IMR-90 (cell line): ENCODE data around the gene ARHGAP12. TPM values are rescaled to one million over a fixed set of nuclear protein-coding genes. Genes with fewer than 3 reads are reported as not detected.

Source experiments
- ATAC-seq: fragments of 200-7000 bp; cut with Tn5 transposase; 2 replicates; pipeline ENCODE4 v1.9.1; 2020; ENCODE audit warnings: low read depth, mild to moderate bottlenecking, moderate library complexity
- BruUV-seq: library from RNA; stranded (reverse); fragments of 400-500 nt; replicated peaks from 2 replicates; lab custom pipeline; 2021; lab: Mats Ljungman, UMichigan
- CTCF ChIA-PET: fragments of 300-600 bp; formaldehyde crosslinking; extraction: SDS; loops from one replicate; lab custom pipeline; 2021; ENCODE audit warnings: antibody characterized with exemption; lab: Yijun Ruan, JAX
- POLR2A ChIA-PET: fragments of 300-600 bp; sonication (Branson Sonifier 250); formaldehyde crosslinking; loops from one replicate; lab custom pipeline; 2022; ENCODE audit warnings: antibody characterized with exemption; ENCODE audit not compliant: unreplicated experiment; lab: Charles Lee
- DNase-seq: peaks from one replicate; pipeline ENCODE4 v3.0.0; 2013
- H2AFZ ChIP-seq: replicated peaks from 2 replicates; pipeline ENCODE3; 2013; ENCODE audit warnings: low read length, mild to moderate bottlenecking; ENCODE audit not compliant: poor library complexity
- H2AK5ac ChIP-seq: 2 replicates; pipeline ENCODE4 v1.6.1; 2013; ENCODE audit warnings: low read depth, low read length, inconsistent platforms
- H2AK9ac ChIP-seq: replicated peaks from 2 replicates; pipeline ENCODE3; 2013; ENCODE audit warnings: mild to moderate bottlenecking, low read depth, low read length, moderate library complexity; ENCODE audit not compliant: poor library complexity
- H2BK120ac ChIP-seq: 2 replicates; pipeline ENCODE4 v1.6.1; 2013; ENCODE audit warnings: low read depth, low read length, inconsistent platforms
- H2BK15ac ChIP-seq: 3 replicates; pipeline ENCODE4 v1.6.1; 2013; ENCODE audit warnings: low read depth, low read length, inconsistent platforms
- H2BK20ac ChIP-seq: 2 replicates; pipeline ENCODE4 v1.6.1; 2013; ENCODE audit warnings: low read depth, mild to moderate bottlenecking, inconsistent platforms, low read length, moderate library complexity
- H2BK5ac ChIP-seq: 2 replicates; pipeline ENCODE4 v1.6.1; 2013; ENCODE audit warnings: mild to moderate bottlenecking, low read depth, low read length, inconsistent platforms; ENCODE audit not compliant: poor library complexity, severe bottlenecking
- H3K14ac ChIP-seq: replicated peaks from 2 replicates; pipeline ENCODE4 v1.6.1; 2013; ENCODE audit warnings: low read depth, low read length, inconsistent platforms
- H3K18ac ChIP-seq: 2 replicates; pipeline ENCODE4 v1.6.1; 2013; ENCODE audit warnings: low read depth, low read length, control low read depth
- H3K23ac ChIP-seq: 2 replicates; pipeline ENCODE4 v1.6.1; 2013; ENCODE audit warnings: low read depth, low read length, inconsistent platforms
- H3K27ac ChIP-seq: 2 replicates; pipeline ENCODE4 v1.5.1; 2013; ENCODE audit warnings: mild to moderate bottlenecking, control low read depth, low read length; ENCODE audit not compliant: insufficient read depth
- H3K27me3 ChIP-seq: 2 replicates; pipeline ENCODE4 v1.6.1; 2013; ENCODE audit warnings: low read length; ENCODE audit not compliant: control insufficient read depth, insufficient read depth
- H3K36me3 ChIP-seq: 2 replicates; pipeline ENCODE4 v1.6.1; 2013; ENCODE audit warnings: low read length, mixed read lengths; ENCODE audit not compliant: control insufficient read depth, insufficient read depth
- H3K4ac ChIP-seq: 2 replicates; pipeline ENCODE4 v1.6.1; 2013; ENCODE audit warnings: low read depth, low read length, inconsistent platforms
- H3K4me1 ChIP-seq: 2 replicates; pipeline ENCODE4 v1.6.1; 2013; ENCODE audit warnings: low read length, mixed read lengths; ENCODE audit not compliant: control insufficient read depth, insufficient read depth
- H3K4me2 ChIP-seq: 2 replicates; pipeline ENCODE4 v1.6.1; 2013; ENCODE audit warnings: low read depth, mild to moderate bottlenecking, control low read depth, low read length, moderate library complexity
- H3K4me3 ChIP-seq: 2 replicates; pipeline ENCODE4 v1.5.1; 2013; ENCODE audit warnings: low read depth, mild to moderate bottlenecking, control low read depth, low read length, moderate library complexity; ENCODE audit not compliant: insufficient read depth
- H3K56ac ChIP-seq: 2 replicates; pipeline ENCODE4 v1.6.1; 2013; ENCODE audit warnings: low read length, inconsistent platforms; ENCODE audit not compliant: insufficient read depth; ENCODE audit errors: extremely low read depth
- H3K79me1 ChIP-seq, 2 experiments: 2 replicates each; pipeline ENCODE4 v1.6.1; 2013; ENCODE audit warnings: low read length in 2 of 2, inconsistent platforms in 1 of 2, low read depth in 1 of 2
- H3K9ac ChIP-seq: 2 replicates; pipeline ENCODE4 v1.6.1; 2013; ENCODE audit warnings: low read depth, low read length, control low read depth
- H3K9me1 ChIP-seq: 2 replicates; pipeline ENCODE4 v1.6.1; 2013; ENCODE audit warnings: low read length, inconsistent platforms; ENCODE audit not compliant: insufficient read depth
- H3K9me3 ChIP-seq: 2 replicates; pipeline ENCODE4 v1.6.1; 2013; ENCODE audit warnings: low read length; ENCODE audit not compliant: control insufficient read depth, insufficient read depth
- H4K20me1 ChIP-seq: 2 replicates; pipeline ENCODE4 v1.6.1; 2013; ENCODE audit warnings: low read length, inconsistent platforms; ENCODE audit not compliant: insufficient read depth
- H4K5ac ChIP-seq: 2 replicates; pipeline ENCODE4 v1.6.1; 2013; ENCODE audit warnings: mild to moderate bottlenecking, low read depth, low read length, control low read depth
- H4K8ac ChIP-seq, 2 experiments: 2 replicates each; pipeline ENCODE4 v1.6.1; 2013; ENCODE audit warnings: low read depth in 2 of 2, low read length in 2 of 2, control low read depth in 1 of 2, inconsistent platforms in 1 of 2
- H4K91ac ChIP-seq: 2 replicates; pipeline ENCODE4 v1.6.1; 2013; ENCODE audit warnings: low read depth, low read length, inconsistent platforms; ENCODE audit not compliant: insufficient read depth
- BHLHE40 ChIP-seq: fragments of 150-350 bp; IDR thresholded peaks from 2 replicates; pipeline ENCODE4 v1.6.1; 2016; ENCODE audit warnings: mild to moderate bottlenecking, low read depth, low read length
- MAZ ChIP-seq: IDR thresholded peaks from 2 replicates; pipeline ENCODE4 v1.6.1; 2012; ENCODE audit warnings: low read depth, mild to moderate bottlenecking, low read length, improper control_type of control experiment, moderate library complexity, borderline replicate concordance
- USF2 ChIP-seq: fragments of 150-350 bp; IDR thresholded peaks from 2 replicates; pipeline ENCODE4 v1.6.1; 2017; ENCODE audit warnings: mild to moderate bottlenecking, antibody characterized with exemption, low read length, low read depth
- WGBS, 2 experiments: methylation state at CpG; one replicate each; pipeline versions ENCODE4 v1.1.5 to v1.1.7; 2013; ENCODE audit warnings: missing lambda C conversion rate in 2 of 2; ENCODE audit not compliant: insufficient read length in 1 of 2; ENCODE audit errors: extremely low coverage in 2 of 2; 5-methylcytosine and 5-hydroxymethylcytosine counted together
- dilution Hi-C: fragments of 300-500 bp; cut with HindIII; formaldehyde crosslinking; loops from one replicate; pipeline ENCODE4 v1.14.3; 2018; ENCODE audit warnings: low sequenced_read_pairs; ENCODE audit not compliant: unreplicated experiment
- in situ Hi-C: fragments of 300-500 bp; cut with MboI; formaldehyde crosslinking; loops from 3 replicates; pipeline ENCODE4 v1.14.3; 2019; ENCODE audit warnings: low sequenced_read_pairs, inconsistent platforms, mixed read lengths
- intact Hi-C: fragments of 100-400 bp; cut with micrococcal nuclease; formaldehyde crosslinking; loops from 2 replicates; pipeline ENCODE4 v1.10.0; 2022
- polyA plus RNA-seq, 3 experiments: library from polyadenylated mRNA; depleted of rRNA; stranded (reverse); fragments of >200 nt; gene quantifications; 2 replicates each; pipeline ENCODE4 v1.2.3, GENCODE V29; 2012; ENCODE audit warnings: low replicate concordance in 1 of 3
- total RNA-seq: library from RNA; depleted of rRNA; stranded (reverse); fragments of >200 nt; gene quantifications from 2 replicates; pipeline ENCODE4 v1.2.3, GENCODE V29; 2012

The ARHGAP12 gene
- total and polyA plus RNA-seq, 2 of the 4 experiments (the other 2 are of a cell fraction), result 9.0 to 28.5 TPM

DNA sequence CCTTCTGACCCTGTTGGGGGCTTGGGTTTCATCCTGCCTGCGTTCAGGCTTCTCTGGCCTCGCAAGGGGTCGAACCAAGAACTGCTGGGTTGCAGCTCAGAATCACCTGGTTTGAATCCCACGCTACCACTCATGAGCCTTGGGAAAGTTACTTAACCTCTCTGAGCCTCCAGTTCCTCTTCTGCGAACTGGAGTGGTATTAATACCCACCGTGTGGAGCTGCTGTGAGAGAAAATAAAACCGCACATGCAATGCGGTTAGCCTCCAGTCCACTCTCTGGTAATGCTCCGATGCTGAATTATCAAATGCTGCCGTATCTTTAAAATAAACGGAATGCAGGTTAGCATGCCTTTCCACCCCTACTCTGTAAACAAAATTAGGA is 171.9 kb downstream of the ARHGAP12 start:
- in situ Hi-C loops, result no loop called here
- no peak overlapping the region for H4K5ac ChIP-seq
- H2AK9ac ChIP-seq, result no peak overlapping the region
- H2AFZ ChIP-seq, result no peak overlapping the region
- H2AK5ac ChIP-seq, result no peak overlapping the region
- ATAC-seq (no peak), DNase-seq (no peak)
- intact Hi-C loops, result no loop called here
- H4K8ac ChIP-seq, result no peak overlapping the region
- H3K9me3 ChIP-seq, result no peaks in the 10 kb centered on the region
- H3K9me1 ChIP-seq, result peaks cover 6% of the 10 kb centered on the region; the same call in 1 of the 2 replicates
- H3K79me1 ChIP-seq, result peaks cover 0 to 10% of the 10 kb centered on the region in 2 experiments; a peak in 2 of 4 replicates
- no peak overlapping the region for H3K14ac ChIP-seq
- TF ChIP-seq USF2, result no peak
- no peak for TF ChIP-seq BHLHE40
- no peak for TF ChIP-seq MAZ
- peaks cover 5% of the 10 kb centered on the region for H3K4me1 ChIP-seq
- H3K27ac ChIP-seq, result no peak overlapping the region
- ChIA-PET CTCF (no interaction called here), POLR2A (no interaction called here)
- dilution Hi-C loops, result no loop called here
- no peaks in the 10 kb centered on the region for H3K36me3 ChIP-seq
- H3K27me3 ChIP-seq, result no peaks in the 10 kb centered on the region
- H3K23ac ChIP-seq, result no peak overlapping the region
- no peak overlapping the region for H3K56ac ChIP-seq
- no peak overlapping the region for H2BK5ac ChIP-seq
- H3K9ac ChIP-seq, result no peak overlapping the region
- no peak overlapping the region for H3K4me3 ChIP-seq
- no peak overlapping the region for H2BK20ac ChIP-seq
- no peaks in the 10 kb centered on the region for H4K20me1 ChIP-seq
- H4K91ac ChIP-seq, result no peak overlapping the region
- H2BK120ac ChIP-seq, result no peak overlapping the region
- no peak overlapping the region for H3K4me2 ChIP-seq
- WGBS, 2 experiments, result 93% methylated on average over 3 of the region's 11 CpGs; no CpG with 5 or more reads in 1 of the 2 experiments
- no peak overlapping the region for H3K18ac ChIP-seq
- BruUV-seq, result no TSS peak
- H3K4ac ChIP-seq, result no peak overlapping the region
- H2BK15ac ChIP-seq, result no peak overlapping the region
